H1 (cell line): Measurements from ENCODE around the gene YAF2. TPM values are rescaled to one million over a fixed set of nuclear protein-coding genes. Genes with fewer than 3 reads are reported as not detected.
"Not testable (repeated sequence)": the region's sequence is repeated elsewhere in the genome, so short reads cannot be mapped to it uniquely, and the experiment has no call there.

ENCODE experiments used
- CTCF ChIA-PET: fragments of 300-600 bp; sonication (Branson Sonifier 250); formaldehyde crosslinking; loops from one replicate; lab custom pipeline; 2021; ENCODE audit not compliant: partially characterized antibody; lab: Charles Lee
- POLR2A ChIA-PET: fragments of 300-600 bp; sonication (Branson Sonifier 250); formaldehyde crosslinking; loops from one replicate; lab custom pipeline; 2021; ENCODE audit warnings: inconsistent platforms; ENCODE audit not compliant: partially characterized antibody; lab: Charles Lee
- DNase-seq, 2 experiments: peaks; one replicate each; pipeline versions ENCODE4 v3.0.0 to v3.0.0-alpha.2; 2010 to 2022; ENCODE audit warnings: low spot score in 2 of 2, low read depth in 1 of 2, mixed read lengths in 1 of 2
- FAIRE-seq: peaks from 2 replicates; lab custom pipeline; 2011; peaks lifted over from hg19 to GRCh38; lab: Jason Lieb, UNC
- H2AFZ ChIP-seq: 2 replicates; pipeline ENCODE4 v1.8.1; 2012; ENCODE audit warnings: low read length, inconsistent platforms
- H2AK5ac ChIP-seq: 2 replicates; pipeline ENCODE4 v1.6.1; 2013; ENCODE audit warnings: low read depth, low read length
- H2BK120ac ChIP-seq: replicated peaks from 2 replicates; pipeline ENCODE3; 2013; ENCODE audit warnings: low read depth, low read length, inconsistent platforms
- H2BK12ac ChIP-seq: 2 replicates; pipeline ENCODE4 v1.6.1; 2013; ENCODE audit warnings: low read depth, low read length
- H2BK15ac ChIP-seq: 2 replicates; pipeline ENCODE4 v1.6.1; 2013; ENCODE audit warnings: low read length
- H2BK20ac ChIP-seq: 2 replicates; pipeline ENCODE4 v1.6.1; 2013; ENCODE audit warnings: low read length
- H2BK5ac ChIP-seq: 2 replicates; pipeline ENCODE4 v1.6.1; 2013; ENCODE audit warnings: low read depth, low read length
- H3K14ac ChIP-seq: 2 replicates; pipeline ENCODE4 v1.6.1; 2013; ENCODE audit warnings: inconsistent platforms; ENCODE audit not compliant: insufficient read length
- H3K18ac ChIP-seq: 2 replicates; pipeline ENCODE4 v1.6.1; 2013; ENCODE audit warnings: low read length; ENCODE audit errors: extremely low read depth
- H3K23ac ChIP-seq: 2 replicates; pipeline ENCODE4 v1.6.1; 2013; ENCODE audit warnings: inconsistent platforms; ENCODE audit not compliant: insufficient read length
- H3K23me2 ChIP-seq: 2 replicates; pipeline ENCODE4 v1.6.1; 2013; ENCODE audit warnings: low read depth, low read length
- H3K27ac ChIP-seq: 2 replicates; pipeline ENCODE4 v1.6.1; 2011; ENCODE audit warnings: low read depth, low read length, inconsistent platforms
- H3K27me3 ChIP-seq, 4 experiments: replicated peaks in 1 of 4; 1 replicate in 1 of 4; 2 replicates in 3 of 4; pipeline versions ENCODE4 v1.6.1 to v1.8.1; 2011 to 2013; ENCODE audit warnings: low read length in 3 of 4, mild to moderate bottlenecking in 3 of 4, inconsistent platforms in 2 of 4, mixed read lengths in 2 of 4, moderate library complexity in 1 of 4; ENCODE audit not compliant: control insufficient read depth in 3 of 4, insufficient read depth in 3 of 4; ENCODE audit errors: extremely low read depth in 1 of 4
- H3K36me3 ChIP-seq, 4 experiments: 2 replicates each; pipeline versions ENCODE4 v1.6.1 to v1.8.1; 2011 to 2013; ENCODE audit warnings: mild to moderate bottlenecking in 4 of 4, low read length in 3 of 4, moderate library complexity in 2 of 4, control low read depth in 1 of 4, inconsistent platforms in 1 of 4; ENCODE audit not compliant: insufficient read depth in 4 of 4, control insufficient read depth in 2 of 4
- H3K4ac ChIP-seq: replicated peaks from 2 replicates; pipeline ENCODE3; 2013; ENCODE audit warnings: low read length, low read depth, mixed read lengths, inconsistent platforms; ENCODE audit not compliant: insufficient read length
- H3K4me1 ChIP-seq, 4 experiments: replicated peaks in 1 of 4; 1 replicate in 1 of 4; 2 replicates in 3 of 4; pipeline versions ENCODE4 v1.6.1 to v1.8.1; 2011 to 2013; ENCODE audit warnings: low read length in 3 of 4, inconsistent platforms in 2 of 4, mixed read lengths in 1 of 4; ENCODE audit not compliant: insufficient read depth in 4 of 4, control insufficient read depth in 3 of 4
- H3K4me2 ChIP-seq, 2 experiments: 2 replicates each; pipeline versions ENCODE4 v1.6.1 to v1.8.1; 2011 to 2013; ENCODE audit warnings: low read depth in 2 of 2, low read length in 2 of 2, control low read depth in 1 of 2, inconsistent platforms in 1 of 2, mild to moderate bottlenecking in 1 of 2; ENCODE audit not compliant: insufficient read depth in 1 of 2
- H3K4me3 ChIP-seq, 4 experiments: fragments of 200-600, 300-600 bp in 1 of 4; sonication (generic), shearing (Covaris generic), sonication (Bioruptor Twin) in 1 of 4; 2 replicates each; pipeline versions ENCODE4 v1.5.1 to v1.8.1; 2011 to 2016; ENCODE audit warnings: low read length in 4 of 4, low read depth in 3 of 4, control low read depth in 2 of 4, inconsistent platforms in 2 of 4, mild to moderate bottlenecking in 2 of 4, mixed read lengths in 1 of 4, moderate library complexity in 1 of 4; ENCODE audit not compliant: insufficient read depth in 2 of 4; ENCODE audit errors: extremely low read depth in 1 of 4
- H3K56ac ChIP-seq: replicated peaks from 2 replicates; pipeline ENCODE3; 2013; ENCODE audit warnings: low read depth, mild to moderate bottlenecking, mixed read lengths, low read length, inconsistent platforms; ENCODE audit not compliant: insufficient read length
- H3K79me1 ChIP-seq: 2 replicates; pipeline ENCODE4 v1.6.1; 2013; ENCODE audit warnings: low read depth, low read length, control low read depth
- H3K79me2 ChIP-seq, 2 experiments: 2 replicates each; pipeline versions ENCODE4 v1.6.1 to v1.8.1; 2012 to 2013; ENCODE audit warnings: low read length in 2 of 2, mild to moderate bottlenecking in 2 of 2, inconsistent platforms in 1 of 2; ENCODE audit not compliant: insufficient read depth in 2 of 2, control insufficient read depth in 1 of 2
- H3K9ac ChIP-seq, 4 experiments: replicated peaks in 1 of 4; 1 replicate in 1 of 4; 2 replicates in 3 of 4; pipeline versions ENCODE4 v1.6.1 to v1.8.1; 2011 to 2013; ENCODE audit warnings: low read depth in 3 of 4, low read length in 3 of 4, control low read depth in 2 of 4, mild to moderate bottlenecking in 2 of 4, moderate library complexity in 2 of 4, inconsistent platforms in 1 of 4; ENCODE audit errors: extremely low read depth in 1 of 4
- H3K9me3 ChIP-seq, 2 experiments: 2 replicates each; pipeline versions ENCODE4 v1.6.1 to v1.8.1; 2012 to 2013; ENCODE audit warnings: mild to moderate bottlenecking in 2 of 2, moderate library complexity in 2 of 2, control low read depth in 1 of 2, inconsistent platforms in 1 of 2, low read depth in 1 of 2, low read length in 1 of 2, mixed read lengths in 1 of 2; ENCODE audit not compliant: insufficient read depth in 2 of 2
- H4K20me1 ChIP-seq, 2 experiments: replicated peaks in 1 of 2; 2 replicates each; pipeline versions ENCODE3 to v1.8.1; 2011 to 2013; ENCODE audit warnings: inconsistent platforms in 2 of 2, low read length in 2 of 2, mild to moderate bottlenecking in 1 of 2; ENCODE audit not compliant: insufficient read depth in 2 of 2, control insufficient read depth in 1 of 2
- H4K5ac ChIP-seq: 2 replicates; pipeline ENCODE4 v1.6.1; 2013; ENCODE audit warnings: low read length, low read depth, mixed read lengths, inconsistent platforms; ENCODE audit not compliant: insufficient read length
- H4K8ac ChIP-seq: 2 replicates; pipeline ENCODE4 v1.8.0; 2013; ENCODE audit warnings: mild to moderate bottlenecking, moderate library complexity, low read length, inconsistent platforms; ENCODE audit not compliant: insufficient read depth; ENCODE audit errors: extremely low read depth
- H4K91ac ChIP-seq: replicated peaks from 2 replicates; pipeline ENCODE3; 2013; ENCODE audit warnings: low read length, mixed read lengths, inconsistent platforms; ENCODE audit not compliant: insufficient read length
- WGBS, 2 experiments: shearing (Covaris generic) in 1 of 2; methylation state at CpG; one replicate each; pipeline versions ENCODE4 v1.1.6 to v1.1.7; 2013 to 2015; ENCODE audit warnings: low lambda C conversion rate in 2 of 2, mixed read lengths in 2 of 2, inconsistent platforms in 1 of 2, low coverage in 1 of 2, missing lambda C conversion rate in 1 of 2; ENCODE audit not compliant: insufficient replicate concordance in 2 of 2, insufficient coverage in 1 of 2, insufficient read length in 1 of 2; ENCODE audit errors: extremely low coverage in 1 of 2, missing lambda C conversion rate in 1 of 2; 5-methylcytosine and 5-hydroxymethylcytosine counted together
- polyA plus RNA-seq, 7 experiments: library from polyadenylated mRNA; depleted of rRNA in 3 of 7; stranded (reverse) in 5 of 7; unstranded in 2 of 7; fragments of >200 nt in 5 of 7; fragments of 200-250 nt in 2 of 7; gene quantifications; 1 replicate in 5 of 7; 2 replicates in 1 of 7; 4 replicates in 1 of 7; pipeline versions ENCODE4 v1.2.1 to v1.2.3, GENCODE V29; 2011 to 2013; ENCODE audit warnings: missing spikeins in 2 of 7, mixed read lengths in 2 of 7
- total RNA-seq: library from RNA; stranded (reverse); fragmentation: NEBNext Ultra II Directional; extraction: Animal tissue kit (Norgen Biotek cat#: 25700); gene quantifications from 2 replicates; pipeline ENCODE4 v1.2.1, GENCODE V29; 2021

The YAF2 gene
- total and polyA plus RNA-seq, 2 of the 8 experiments (the other 6 are each of a cell fraction or from before 2014, with no cell fraction given), result 0.50 to 2.2 TPM

DNA sequence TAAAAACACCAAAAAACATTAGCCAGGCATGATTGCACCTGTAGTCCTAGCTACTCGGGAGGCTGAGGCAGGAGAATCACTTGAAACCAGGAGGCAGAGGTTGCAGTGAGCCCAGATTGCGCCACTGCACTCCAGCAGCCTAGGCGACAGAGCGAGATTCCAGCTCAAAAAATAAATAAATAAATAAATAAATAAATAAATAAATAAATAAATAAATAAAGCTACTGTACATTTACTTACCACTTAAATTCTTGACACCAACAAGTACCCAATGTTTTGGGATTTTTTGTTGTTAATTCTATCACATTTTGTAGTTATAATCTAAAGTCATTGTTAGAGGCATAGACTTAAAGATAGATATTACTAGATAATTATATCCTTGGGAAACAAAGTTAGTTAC lies 22.3 kb downstream of the YAF2 start:
- H3K27ac ChIP-seq, FAIRE-seq, H4K20me1 ChIP-seq, H3K9me3 ChIP-seq, H2BK20ac ChIP-seq, H3K4me2 ChIP-seq, H3K23ac ChIP-seq, H3K4ac ChIP-seq, H2BK15ac ChIP-seq, H4K5ac ChIP-seq, H2AK5ac ChIP-seq, H3K4me3 ChIP-seq, H4K91ac ChIP-seq, POLR2A ChIA-PET, H3K4me1 ChIP-seq, H3K18ac ChIP-seq, H4K8ac ChIP-seq, H3K14ac ChIP-seq, H2BK120ac ChIP-seq, H2BK5ac ChIP-seq, H2BK12ac ChIP-seq, H3K9ac ChIP-seq, H3K79me1 ChIP-seq, H3K56ac ChIP-seq, DNase-seq, H3K27me3 ChIP-seq, H2AFZ ChIP-seq, H3K23me2 ChIP-seq, H3K36me3 ChIP-seq, H3K79me2 ChIP-seq: not testable (repeated sequence)
- CTCF ChIA-PET, result interaction anchor here (0.6 to 0.7 kb wide), 3 partner anchors 19 to 306 kb away, joined by 3 to 4 read pairs (median 3); no protein-coding TSS in a partner anchor
- 94% methylated on average over 4 of the region's 4 CpGs; no CpG with 5 or more reads in 1 of the 2 experiments for WGBS, 2 experiments
